GM13977 (cell line): ENCODE measurements around the gene FBXO11.
"Not testable (repeated sequence)": the region's sequence is repeated elsewhere in the genome, so short reads cannot be mapped to it uniquely, and the experiment has no call there.

Source experiments
- DNase-seq: peaks from one replicate; pipeline ENCODE4 v3.0.0; 2012; ENCODE audit warnings: low spot score
- CTCF ChIP-seq: IDR thresholded peaks from 2 replicates; pipeline ENCODE4 v1.5.1; 2012; ENCODE audit warnings: mild to moderate bottlenecking, control low read depth; ENCODE audit not compliant: insufficient read depth; ENCODE audit errors: extremely low read depth, missing control alignments
- in situ Hi-C: fragments of 300-500 bp; cut with MboI; formaldehyde crosslinking; loops from one replicate; pipeline ENCODE4 v1.12.0; 2022; ENCODE audit warnings: low sequenced_read_pairs, low pct_unique_long_range_greater_than_20kb, mixed read lengths, inconsistent platforms; ENCODE audit not compliant: unreplicated experiment

The FBXO11 gene

GRCh38 chr2:47905386-47906156, 727 bp downstream of the FBXO11 start:
- peak; percentile 1 for TF ChIP-seq CTCF
- in situ Hi-C loops, result no loop called here
- DNase-seq, result peak; percentile 57

- in situ Hi-C loops, result no loop called here
- no peak for TF ChIP-seq CTCF
- DNase-seq, result no peak
Observed at GRCh38 chr2:47903781-47904490, 2.4 kb downstream of the FBXO11 start.

- DNase-seq, result not testable (repeated sequence)
Observed at GRCh38 chr2:47901892-47902291, 4.4 kb downstream of the FBXO11 start.

GRCh38 chr2:47900857-47901256, 5.4 kb downstream of the FBXO11 start:
- no peak for TF ChIP-seq CTCF
- in situ Hi-C loops, result no loop called here
- DNase-seq, result no peak

More at GRCh38 chr2:47901892-47902291, 4.4 kb downstream of the FBXO11 start:
- in situ Hi-C loops, result not testable (repeated sequence)

- DNase-seq, result no peak
- in situ Hi-C loops, result no loop called here
- no peak for TF ChIP-seq CTCF
Observed at GRCh38 chr2:47899915-47900816, 6.1 kb downstream of the FBXO11 start.

GRCh38 chr2:47897883-47898731, 8.2 kb downstream of the FBXO11 start:
- in situ Hi-C loops, result no loop called here
- DNase-seq, result no peak
- TF ChIP-seq CTCF, result no peak

GRCh38 chr2:47897191-47897882, 9.0 kb downstream of the FBXO11 start:
- DNase-seq, in situ Hi-C loops: not testable (repeated sequence)
